GM23338 (cell line): ENCODE data around the gene EVX1.

Source experiments
- CREB1 ChIP-seq: fragments of 250-450 bp; sonication (Bioruptor Pico); IDR thresholded peaks from 2 replicates; pipeline ENCODE4 v1.5.0; 2020; ENCODE audit warnings: low read depth, mild to moderate bottlenecking, moderate library complexity
- CTCF ChIP-seq, 2 experiments: fragments of 200-600 bp in 1 of 2; sonication (generic) in 1 of 2; conservative IDR thresholded peaks; 2 replicates each; pipeline versions ENCODE4 v1.5.1 to v1.6.1; 2016 to 2017; ENCODE audit warnings: antibody characterized with exemption in 2 of 2, low read depth in 2 of 2, mild to moderate bottlenecking in 2 of 2, moderate library complexity in 1 of 2
- EZH2 ChIP-seq: fragments of 200-600 bp; sonication (generic); IDR thresholded peaks from one replicate; pipeline ENCODE4 v1.8.0; 2017; ENCODE audit warnings: antibody characterized with exemption, mild to moderate bottlenecking, low read depth; ENCODE audit not compliant: unreplicated experiment
- EZH2phosphoT487 ChIP-seq: fragments of 200-600 bp; sonication (generic); IDR thresholded peaks from one replicate; pipeline ENCODE4 v1.8.1; 2018; ENCODE audit warnings: antibody characterized with exemption; ENCODE audit not compliant: unreplicated experiment
- JUNB ChIP-seq: IDR thresholded peaks from one replicate; pipeline ENCODE4 v1.6.1; 2016; ENCODE audit warnings: antibody characterized with exemption; ENCODE audit not compliant: unreplicated experiment
- NANOG ChIP-seq: IDR thresholded peaks from 2 replicates; pipeline ENCODE4 v1.6.1; 2016; ENCODE audit warnings: antibody characterized with exemption, borderline replicate concordance
- POLR2AphosphoS5 ChIP-seq: IDR thresholded peaks from 2 replicates; pipeline ENCODE4 v1.6.1; 2016; ENCODE audit warnings: antibody characterized with exemption, low read depth
- REST ChIP-seq: IDR thresholded peaks from one replicate; pipeline ENCODE4 v1.6.1; 2018; ENCODE audit warnings: antibody characterized with exemption; ENCODE audit not compliant: unreplicated experiment
- STAT1 ChIP-seq: IDR thresholded peaks from one replicate; pipeline ENCODE4 v1.6.1; 2016; ENCODE audit warnings: antibody characterized with exemption; ENCODE audit not compliant: unreplicated experiment
- ZNF114 ChIP-seq: fragments of 250-450 bp; sonication (Bioruptor Pico); IDR thresholded peaks from 2 replicates; pipeline ENCODE4 v1.5.0; 2020; ENCODE audit warnings: mild to moderate bottlenecking, moderate library complexity
- ZNF331 ChIP-seq: fragments of 250-450 bp; sonication (Bioruptor Pico); IDR thresholded peaks from 2 replicates; pipeline ENCODE4 v1.5.0; 2020; ENCODE audit warnings: low read depth, mild to moderate bottlenecking, moderate library complexity
- ZNF462 ChIP-seq: fragments of 250-450 bp; sonication (Bioruptor Pico); IDR thresholded peaks from 2 replicates; pipeline ENCODE4 v1.5.0; 2020; ENCODE audit warnings: mild to moderate bottlenecking, moderate library complexity

- no peak for TF ChIP-seq CTCF (conservative IDR thresholded peaks at IDR 0.05; ENCODE audit: low read depth in 2 of 2)
- peak; percentile 12 for TF ChIP-seq EZH2phosphoT487
- no peak for TF ChIP-seq REST
- TF ChIP-seq EZH2 = peak; percentile 72
- no peak for TF ChIP-seq ZNF331 (CRISPR knock-in tag)
- no peak for TF ChIP-seq POLR2AphosphoS5
- no peak for TF ChIP-seq ZNF114
- TF ChIP-seq STAT1 = no peak
- no peak for TF ChIP-seq ZNF462 (CRISPR knock-in tag)
- no peak for TF ChIP-seq JUNB
- no peak for TF ChIP-seq CREB1 (CRISPR knock-in tag)
- no peak for TF ChIP-seq NANOG
These were observed 35.1 kb upstream of the EVX1 start for GRCh38 chr7:27207348-27207985.
